Right lobe of liver (tissue), 6 donors: ENCODE data around the gene EHF. TPM values are rescaled to one million over a fixed set of nuclear protein-coding genes. Genes with fewer than 3 reads are reported as not detected.

Source experiments
- ATAC-seq, 4 donors: fragments of 200-7000 bp; cut with Tn5 transposase; one replicate each; pipeline ENCODE4 v1.9.1; 2020; ENCODE audit warnings: mild to moderate bottlenecking in 4 of 4, moderate library complexity in 4 of 4
- DNase-seq, 3 donors: peaks; one replicate each; pipeline ENCODE4 v3.0.0-alpha.2; 2020
- H3K27ac ChIP-seq, 3 donors: fragments of 200-600 bp; one replicate each; pipeline ENCODE4 v1.8.0; 2022
- H3K27me3 ChIP-seq, 2 donors: fragments of 200-600 bp; one replicate each; pipeline ENCODE4 v1.8.0; 2022
- H3K36me3 ChIP-seq, 4 donors: fragments of 200-600 bp; sonication (generic) in 1 of 4; one replicate each; pipeline versions ENCODE4 v1.5.1 to v1.8.0; 2017 to 2022; ENCODE audit warnings: control low read depth in 1 of 4
- H3K4me1 ChIP-seq, 4 donors: fragments of 200-600 bp; sonication (generic) in 1 of 4; one replicate each; pipeline versions ENCODE4 v1.5.1 to v1.8.0; 2017 to 2022; ENCODE audit warnings: control low read depth in 1 of 4
- H3K4me3 ChIP-seq, 3 donors: fragments of 200-600 bp; one replicate each; pipeline ENCODE4 v1.8.0; 2022
- H3K9me3 ChIP-seq, 4 donors: fragments of 200-600 bp; sonication (generic) in 1 of 4; one replicate each; pipeline versions ENCODE4 v1.5.1 to v1.8.0; 2017 to 2022; ENCODE audit warnings: control low read depth in 1 of 4
- POLR2A ChIP-seq: fragments of 450-650 bp; IDR thresholded peaks from one replicate; pipeline ENCODE4 v1.6.1; 2017; ENCODE audit warnings: antibody characterized with exemption, mild to moderate bottlenecking
- WGBS: methylation state at CpG from one replicate; pipeline ENCODE4 v1.1.6; 2018; ENCODE audit warnings: low coverage, low lambda C conversion rate; ENCODE audit not compliant: insufficient coverage; ENCODE audit errors: missing lambda C conversion rate; 5-methylcytosine and 5-hydroxymethylcytosine counted together
- intact Hi-C, 2 donors: fragments of 100-400 bp; cut with DNase I; formaldehyde crosslinking; loops; one replicate each; pipeline versions ENCODE4 v1.11.2 to v1.14.1; 2022
- total RNA-seq, 6 experiments: library from RNA; depleted of rRNA in 2 of 6; stranded (reverse); fragments of >200 nt in 2 of 6; fragmentation: NEBNext Ultra II Directional in 3 of 6; extraction: Animal tissue kit (Norgen Biotek cat#: 25700) in 3 of 6; gene quantifications; one replicate each; pipeline versions ENCODE4 v1.1.0 to v1.2.4, GENCODE V29; 2016 to 2023
- TF ChIP-seq, protein P1 (sequence below), 4 donors: fragments of 200-600 bp in 3 of 4; fragments of 450-650 bp in 1 of 4; IDR thresholded peaks; one replicate each; pipeline versions ENCODE4 v1.5.1 to v1.8.0; 2016 to 2022; ENCODE audit warnings: antibody characterized with exemption in 4 of 4, mild to moderate bottlenecking in 2 of 4
- donor health status: DM: no; HTN: yes; CAD: no.
- donor health status: DM: no; HTN: no; CAD: no.
- donor health status: DM: no; HTN: no; CAD: no.
- donor health status: DM: no; HTN: yes; CAD: no.
- donor health status: DM: no; HTN: yes; CAD: no.

EHF gene
- total RNA-seq, 6 experiments from 2014 or later: 1.00 to 3.3 (median 1.5) TPM

- H3K27ac ChIP-seq: no peak overlapping the region
- DNase-seq (no peak), ATAC-seq (peak in 2 of 4 donors; percentile 18 to 25)
- H3K4me3 ChIP-seq: no peak overlapping the region
- TF ChIP-seq POLR2A: no peak
- TF ChIP-seq, protein P1, sequence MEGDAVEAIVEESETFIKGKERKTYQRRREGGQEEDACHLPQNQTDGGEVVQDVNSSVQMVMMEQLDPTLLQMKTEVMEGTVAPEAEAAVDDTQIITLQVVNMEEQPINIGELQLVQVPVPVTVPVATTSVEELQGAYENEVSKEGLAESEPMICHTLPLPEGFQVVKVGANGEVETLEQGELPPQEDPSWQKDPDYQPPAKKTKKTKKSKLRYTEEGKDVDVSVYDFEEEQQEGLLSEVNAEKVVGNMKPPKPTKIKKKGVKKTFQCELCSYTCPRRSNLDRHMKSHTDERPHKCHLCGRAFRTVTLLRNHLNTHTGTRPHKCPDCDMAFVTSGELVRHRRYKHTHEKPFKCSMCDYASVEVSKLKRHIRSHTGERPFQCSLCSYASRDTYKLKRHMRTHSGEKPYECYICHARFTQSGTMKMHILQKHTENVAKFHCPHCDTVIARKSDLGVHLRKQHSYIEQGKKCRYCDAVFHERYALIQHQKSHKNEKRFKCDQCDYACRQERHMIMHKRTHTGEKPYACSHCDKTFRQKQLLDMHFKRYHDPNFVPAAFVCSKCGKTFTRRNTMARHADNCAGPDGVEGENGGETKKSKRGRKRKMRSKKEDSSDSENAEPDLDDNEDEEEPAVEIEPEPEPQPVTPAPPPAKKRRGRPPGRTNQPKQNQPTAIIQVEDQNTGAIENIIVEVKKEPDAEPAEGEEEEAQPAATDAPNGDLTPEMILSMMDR (IDR thresholded peaks at IDR 0.05): no peak
- H3K4me1 ChIP-seq: no peaks in the 10 kb centered on the region
- H3K9me3 ChIP-seq: no peaks in the 10 kb centered on the region
- H3K27me3 ChIP-seq: no peaks in the 10 kb centered on the region
- no peaks in the 10 kb centered on the region for H3K36me3 ChIP-seq
- intact Hi-C loops: no loop called here
Measured at GRCh38 chr11:34613015-34613414, 7.9 kb upstream of the EHF start.

- H3K27me3 ChIP-seq: no peaks in the 10 kb centered on the region
- no peak overlapping the region for H3K4me3 ChIP-seq
- ATAC-seq (peak in 2 of 4 donors; percentile 29 to 44), DNase-seq (no peak)
- 56% methylated on average over 2 of the region's 2 CpGs for WGBS
- no peaks in the 10 kb centered on the region for H3K4me1 ChIP-seq
- H3K9me3 ChIP-seq: no peaks in the 10 kb centered on the region
- H3K36me3 ChIP-seq: no peaks in the 10 kb centered on the region
- H3K27ac ChIP-seq: no peak overlapping the region
- no peak for TF ChIP-seq POLR2A
- TF ChIP-seq, protein P1 (IDR thresholded peaks at IDR 0.05): no peak
- intact Hi-C loops: no loop called here
Measured at GRCh38 chr11:34613552-34614056, 7.3 kb upstream of the EHF start.

DNA sequence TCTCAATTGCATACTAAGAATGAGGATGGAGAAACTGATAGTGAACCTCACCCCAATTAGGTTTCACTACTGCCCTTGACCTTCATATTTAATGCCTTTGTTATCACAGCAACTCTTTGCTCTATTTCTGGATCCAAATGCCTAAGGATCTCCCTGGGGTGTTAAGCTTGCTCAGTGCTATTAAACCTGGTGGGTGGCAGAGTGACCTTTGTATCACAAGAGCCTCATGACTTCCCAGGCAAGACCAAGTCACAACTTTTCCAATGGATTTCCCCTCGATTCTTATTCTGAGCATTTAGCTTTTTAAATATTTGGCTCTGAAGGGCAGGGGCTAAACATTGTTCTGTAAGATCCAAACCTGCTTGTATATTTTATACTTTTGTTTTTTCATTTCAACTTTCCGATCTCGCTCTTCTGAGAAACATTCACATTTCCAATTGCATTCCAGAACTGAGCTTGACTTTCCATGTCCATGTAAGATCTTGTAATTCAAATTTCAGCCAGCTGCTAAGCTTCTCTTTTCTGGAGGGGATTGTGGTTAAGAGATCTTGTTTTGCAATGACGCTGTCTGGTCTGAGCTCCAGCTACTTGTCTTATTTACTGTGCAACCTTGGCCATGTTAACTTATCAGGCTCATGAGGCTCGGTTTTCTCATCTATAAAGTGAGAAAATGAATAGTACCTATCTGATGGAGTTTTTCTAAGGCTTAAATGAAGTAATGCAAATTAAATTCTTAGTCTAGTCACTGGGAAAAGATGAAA is 6.4 kb upstream of the EHF start:
- 75% methylated on average over 5 of the region's 5 CpGs for WGBS
- no peaks in the 10 kb centered on the region for H3K9me3 ChIP-seq
- TF ChIP-seq, protein P1 (IDR thresholded peaks at IDR 0.05): no peak
- no peak for TF ChIP-seq POLR2A
- intact Hi-C loops: no loop called here
- H3K36me3 ChIP-seq: no peaks in the 10 kb centered on the region
- ATAC-seq (no peak), DNase-seq (no peak)
- no peaks in the 10 kb centered on the region for H3K27me3 ChIP-seq
- H3K27ac ChIP-seq: no peak overlapping the region
- no peaks in the 10 kb centered on the region for H3K4me1 ChIP-seq
- H3K4me3 ChIP-seq: no peak overlapping the region

DNA sequence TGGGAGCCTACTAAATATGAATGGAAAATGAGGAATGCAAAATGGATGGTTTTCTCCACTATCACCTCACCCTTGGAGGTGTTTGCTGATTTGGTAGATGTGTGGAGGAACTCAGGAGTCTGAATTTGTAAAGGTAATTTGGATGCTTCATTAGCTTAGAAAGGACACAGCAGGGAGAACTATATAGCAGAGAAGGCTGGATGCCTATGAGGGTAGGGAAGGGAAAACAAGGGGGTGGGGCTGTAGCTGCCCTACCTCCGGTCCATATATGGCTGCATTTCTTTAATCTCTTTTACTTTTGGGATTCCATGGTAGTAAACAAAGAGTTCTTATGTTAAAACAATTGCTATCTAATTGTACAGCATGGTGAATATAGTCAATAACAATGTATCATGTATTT is 4.8 kb upstream of the EHF start:
- no peaks in the 10 kb centered on the region for H3K36me3 ChIP-seq
- no peak overlapping the region for H3K4me3 ChIP-seq
- ATAC-seq: no peak
- no peaks in the 10 kb centered on the region for H3K27me3 ChIP-seq
- H3K27ac ChIP-seq: no peak overlapping the region
- intact Hi-C loops: no loop called here
- no peaks in the 10 kb centered on the region for H3K4me1 ChIP-seq
- TF ChIP-seq, protein P1 (IDR thresholded peaks at IDR 0.05): no peak
- no peak for TF ChIP-seq POLR2A
- no peak for DNase-seq
- 90% methylated on average over 1 of the region's 1 CpG for WGBS
- no peaks in the 10 kb centered on the region for H3K9me3 ChIP-seq
